Tibial nerve (tissue), 3 donors: ENCODE results near the gene CLDN34.

Experiments
- CTCF ChIP-seq, 5 experiments: fragments of 200-600 bp in 3 of 5; fragments of 450-650 bp in 2 of 5; sonication (generic) in 3 of 5; IDR thresholded peaks; one replicate each; pipeline ENCODE4 v1.5.1; 2016 to 2019; ENCODE audit warnings: antibody characterized with exemption in 5 of 5, mild to moderate bottlenecking in 3 of 5, moderate library complexity in 2 of 5
- POLR2A ChIP-seq, 2 donors: fragments of 450-650 bp; IDR thresholded peaks; one replicate each; pipeline ENCODE4 v1.6.1; 2017; ENCODE audit warnings: antibody characterized with exemption in 2 of 2, mild to moderate bottlenecking in 2 of 2, moderate library complexity in 2 of 2

- TF ChIP-seq CTCF (IDR thresholded peaks at IDR 0.05) = no peak
- no peak for TF ChIP-seq POLR2A (IDR thresholded peaks at IDR 0.05)
Observed at GRCh38 chrX:10015723-10016518, 48.8 kb downstream of the CLDN34 start.
